GM21515 (cell line): ENCODE measurements around the gene TTBK2.
"Not testable (repeated sequence)": the region's sequence is repeated elsewhere in the genome, so short reads cannot be mapped to it uniquely, and the experiment has no call there.

Experiments used
- ATAC-seq: cut with Tn5 transposase; IDR thresholded peaks from one replicate; pipeline ENCODE4 v1.9.1; 2021; ENCODE audit not compliant: unreplicated experiment

The TTBK2 gene

GRCh38 chr15:42920519-42921341 is at the start of gene TTBK2:
Gene TTBK2 (minus strand): TSS chr15:42920778. CDS start chr15:42878617, 42,161 bp downstream.
- peak; percentile 86 for ATAC-seq

- no peak for ATAC-seq
These were observed 43.9 kb upstream of the TTBK2 start for GRCh38 chr15:42964476-42964875.

- ATAC-seq: no peak
These were observed 34.9 kb upstream of the TTBK2 start for GRCh38 chr15:42955518-42955917.

- ATAC-seq: no peak
These were observed 33.7 kb upstream of the TTBK2 start for GRCh38 chr15:42954291-42954690.

- not testable (repeated sequence) for ATAC-seq
These were observed 28.3 kb upstream of the TTBK2 start for GRCh38 chr15:42948898-42949297.

GRCh38 chr15:42940527-42940926 is 19.9 kb upstream of the TTBK2 start:
- no peak for ATAC-seq

- no peak for ATAC-seq
These were observed 19.3 kb upstream of the TTBK2 start for GRCh38 chr15:42939841-42940240.

- ATAC-seq: no peak
These were observed 16.6 kb upstream of the TTBK2 start for GRCh38 chr15:42937143-42937542.

- no peak for ATAC-seq
These were observed 13.5 kb upstream of the TTBK2 start for GRCh38 chr15:42933886-42934667.

- ATAC-seq: no peak
These were observed 12.4 kb upstream of the TTBK2 start for GRCh38 chr15:42932833-42933515.

- no peak for ATAC-seq
These were observed 11.3 kb upstream of the TTBK2 start for GRCh38 chr15:42931702-42932486.

- ATAC-seq: no peak
These were observed 8.8 kb upstream of the TTBK2 start for GRCh38 chr15:42929306-42929848.

- peak; percentile 11 for ATAC-seq
These were observed 759 bp upstream of the TTBK2 start for GRCh38 chr15:42921342-42921731.

- ATAC-seq: peak; percentile 20
These were observed 619 bp downstream of the TTBK2 start for GRCh38 chr15:42919799-42920518.

- ATAC-seq: no peak
These were observed 1.3 kb downstream of the TTBK2 start for GRCh38 chr15:42919308-42919707.

- no peak for ATAC-seq
These were observed 2.5 kb downstream of the TTBK2 start for GRCh38 chr15:42918047-42918446.

GRCh38 chr15:42915654-42916315 is 4.8 kb downstream of the TTBK2 start:
- ATAC-seq: no peak

- no peak for ATAC-seq
These were observed 5.7 kb downstream of the TTBK2 start for GRCh38 chr15:42914728-42915497.
